MCF 10A (cell line): Measurements from ENCODE around the gene AKNA. TPM values are rescaled to one million over a fixed set of nuclear protein-coding genes. Genes with fewer than 3 reads are reported as not detected.

Experiments
- BruUV-seq: library from RNA; stranded (reverse); fragments of 400-500 nt; replicated peaks from 2 replicates; lab custom pipeline; 2021; lab: Mats Ljungman, UMichigan
- CTCF ChIA-PET: fragments of 300-600 bp; sonication (Branson Sonifier 250); formaldehyde crosslinking; extraction: SDS; loops from one replicate; lab custom pipeline; 2021; ENCODE audit warnings: antibody characterized with exemption, inconsistent platforms; lab: Yijun Ruan, JAX
- POLR2A ChIA-PET: fragments of 300-600, 350-650 bp; sonication (Branson Sonifier 250); formaldehyde crosslinking; extraction: SDS; loops from one replicate; lab custom pipeline; 2020; ENCODE audit warnings: antibody characterized with exemption, inconsistent platforms; lab: Yijun Ruan, JAX
- DNase-seq: peaks from one replicate; pipeline ENCODE4 v3.0.0-alpha.2; 2018; ENCODE audit not compliant: unreplicated experiment
- H3K27ac Mint-ChIP-seq: one replicate; pipeline ENCODE4 v1.8.0; 2022; ENCODE audit warnings: mild to moderate bottlenecking, low read depth, mixed read lengths; ENCODE audit not compliant: unreplicated experiment
- H3K27me3 Mint-ChIP-seq: one replicate; pipeline ENCODE4 v1.8.0; 2022; ENCODE audit warnings: mixed read lengths; ENCODE audit not compliant: insufficient read depth, unreplicated experiment
- H3K36me3 Mint-ChIP-seq: one replicate; pipeline ENCODE4 v1.8.0; 2022; ENCODE audit warnings: mild to moderate bottlenecking, moderate library complexity, mixed read lengths; ENCODE audit not compliant: insufficient read depth, unreplicated experiment
- H3K4me1 Mint-ChIP-seq: one replicate; pipeline ENCODE4 v1.8.0; 2022; ENCODE audit warnings: mixed read lengths; ENCODE audit not compliant: insufficient read depth, unreplicated experiment
- H3K4me3 Mint-ChIP-seq: one replicate; pipeline ENCODE4 v1.8.0; 2022; ENCODE audit warnings: mild to moderate bottlenecking, moderate library complexity, mixed read lengths; ENCODE audit not compliant: unreplicated experiment
- H3K9me3 Mint-ChIP-seq: one replicate; pipeline ENCODE4 v1.8.0; 2022; ENCODE audit warnings: mixed read lengths; ENCODE audit not compliant: unreplicated experiment
- intact Hi-C: fragments of 100-400 bp; cut with micrococcal nuclease; formaldehyde crosslinking; loops from 2 replicates; pipeline ENCODE4 v1.14.1; 2022
- total RNA-seq: library from RNA; stranded (reverse); gene quantifications from 2 replicates; pipeline ENCODE4 v1.2.3, GENCODE V29; 2022
- TF ChIP-seq, protein P1 (sequence below): fragments of 200-600 bp; IDR thresholded peaks from one replicate; pipeline ENCODE4 v1.8.0; 2022; ENCODE audit warnings: antibody characterized with exemption, mild to moderate bottlenecking; ENCODE audit not compliant: unreplicated experiment

Gene AKNA
- total RNA-seq, 1 experiment from 2014 or later: 10.9 TPM

DNA sequence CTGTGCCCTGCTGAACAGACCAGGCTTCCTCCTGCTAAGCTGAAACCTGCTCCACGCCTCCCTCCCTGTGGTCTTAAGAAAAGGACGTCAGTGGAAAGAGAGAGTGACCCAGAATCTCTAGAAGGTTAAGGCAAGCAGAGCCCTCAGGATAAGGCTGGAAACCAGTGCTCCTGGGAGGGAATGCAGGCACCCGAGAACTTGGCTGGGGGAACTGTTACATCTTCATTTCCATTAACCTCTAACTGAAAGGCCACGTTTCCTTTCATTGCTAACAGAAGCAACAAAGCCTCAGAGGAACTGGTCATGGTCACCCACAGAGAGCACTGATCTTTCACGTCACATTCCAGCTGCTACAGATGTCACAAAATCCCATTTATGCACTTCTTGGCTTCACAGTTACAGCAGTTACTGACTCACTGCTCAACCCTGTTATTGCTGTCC, 26.1 kb upstream of the AKNA start:
- DNase-seq: no peak
- CTCF ChIA-PET: interaction anchor here (2.0 to 3.1 kb wide), 2 partner anchors 8 to 20 kb away, joined by 7 to 24 read pairs; no protein-coding TSS in a partner anchor
- H3K4me1 Mint-ChIP-seq: peaks cover 6% of the 10 kb centered on the region
- peaks cover 7% of the 10 kb centered on the region for H3K36me3 Mint-ChIP-seq
- H3K9me3 Mint-ChIP-seq: no peaks in the 10 kb centered on the region
- POLR2A ChIA-PET: interaction anchor here (1.2 kb wide), 1 partner anchor 8 kb away, joined by 3 read pairs; no protein-coding TSS in a partner anchor
- no peak overlapping the region for H3K4me3 Mint-ChIP-seq
- intact Hi-C loops: no loop called here
- TF ChIP-seq, protein P1, sequence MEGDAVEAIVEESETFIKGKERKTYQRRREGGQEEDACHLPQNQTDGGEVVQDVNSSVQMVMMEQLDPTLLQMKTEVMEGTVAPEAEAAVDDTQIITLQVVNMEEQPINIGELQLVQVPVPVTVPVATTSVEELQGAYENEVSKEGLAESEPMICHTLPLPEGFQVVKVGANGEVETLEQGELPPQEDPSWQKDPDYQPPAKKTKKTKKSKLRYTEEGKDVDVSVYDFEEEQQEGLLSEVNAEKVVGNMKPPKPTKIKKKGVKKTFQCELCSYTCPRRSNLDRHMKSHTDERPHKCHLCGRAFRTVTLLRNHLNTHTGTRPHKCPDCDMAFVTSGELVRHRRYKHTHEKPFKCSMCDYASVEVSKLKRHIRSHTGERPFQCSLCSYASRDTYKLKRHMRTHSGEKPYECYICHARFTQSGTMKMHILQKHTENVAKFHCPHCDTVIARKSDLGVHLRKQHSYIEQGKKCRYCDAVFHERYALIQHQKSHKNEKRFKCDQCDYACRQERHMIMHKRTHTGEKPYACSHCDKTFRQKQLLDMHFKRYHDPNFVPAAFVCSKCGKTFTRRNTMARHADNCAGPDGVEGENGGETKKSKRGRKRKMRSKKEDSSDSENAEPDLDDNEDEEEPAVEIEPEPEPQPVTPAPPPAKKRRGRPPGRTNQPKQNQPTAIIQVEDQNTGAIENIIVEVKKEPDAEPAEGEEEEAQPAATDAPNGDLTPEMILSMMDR: no peak
- BruUV-seq: no TSS peak
- no peak overlapping the region for H3K27ac Mint-ChIP-seq
- no peaks in the 10 kb centered on the region for H3K27me3 Mint-ChIP-seq

DNA sequence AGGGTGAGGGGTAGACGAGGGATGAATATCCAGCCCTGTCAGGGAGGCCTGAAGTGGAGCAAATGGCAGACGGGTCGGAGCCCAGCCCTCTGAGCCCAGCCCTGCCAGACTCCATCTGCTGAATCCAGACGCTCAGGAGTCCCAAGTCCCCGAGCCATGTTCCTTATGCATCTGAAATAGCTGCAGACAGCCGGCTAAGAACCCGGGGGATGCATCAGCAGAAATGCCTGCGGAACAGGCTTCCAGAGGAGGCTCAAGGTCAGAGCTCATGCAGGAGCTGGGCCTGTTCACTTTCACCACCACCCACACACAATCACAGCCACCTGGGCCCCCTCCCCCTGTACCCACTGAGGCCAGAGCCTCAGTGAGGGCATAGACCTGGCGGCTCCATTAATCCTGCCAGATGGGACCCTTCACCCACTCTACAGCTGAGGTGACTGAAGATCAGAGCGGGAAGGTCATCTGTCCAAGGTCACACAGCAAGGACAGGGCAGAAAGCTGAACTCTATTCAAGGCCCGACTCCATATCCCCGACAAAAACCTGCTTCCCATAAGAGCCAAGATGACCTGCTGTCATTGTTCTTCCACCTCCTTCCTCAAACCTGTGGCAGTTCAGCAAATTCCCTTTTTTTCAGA, 24.4 kb upstream of the AKNA start:
- Mint-ChIP-seq H3K27ac (no peak overlapping the region), H3K27me3 (no peaks in the 10 kb centered on the region), H3K36me3 (peaks cover 7% of the 10 kb centered on the region), H3K4me3 (no peak overlapping the region), H3K9me3 (no peaks in the 10 kb centered on the region), H3K4me1 (peaks cover 6% of the 10 kb centered on the region)
- BruUV-seq: no TSS peak
- TF ChIP-seq, protein P1: no peak
- intact Hi-C loops: no loop called here
- POLR2A ChIA-PET: no interaction called here
- DNase-seq: no peak
- CTCF ChIA-PET: interaction anchor here (1.7 kb wide), 1 partner anchor 22 kb away, joined by 6 read pairs; no protein-coding TSS in a partner anchor

GRCh38 chr9:114411452-114411851, 23.7 kb upstream of the AKNA start:
- no peak overlapping the region for H3K4me3 Mint-ChIP-seq
- H3K36me3 Mint-ChIP-seq: peaks cover 7% of the 10 kb centered on the region
- TF ChIP-seq, protein P1: no peak
- H3K27me3 Mint-ChIP-seq: no peaks in the 10 kb centered on the region
- CTCF ChIA-PET: interaction anchor here (1.5 to 1.7 kb wide), 2 partner anchors 23 to 250 kb away, joined by 6 read pairs; no protein-coding TSS in a partner anchor
- POLR2A ChIA-PET: no interaction called here
- no peak overlapping the region for H3K27ac Mint-ChIP-seq
- DNase-seq: no peak
- intact Hi-C loops: no loop called here
- BruUV-seq: no TSS peak
- H3K4me1 Mint-ChIP-seq: peaks cover 6% of the 10 kb centered on the region
- no peaks in the 10 kb centered on the region for H3K9me3 Mint-ChIP-seq

- Mint-ChIP-seq H3K36me3 (peaks cover 7% of the 10 kb centered on the region), H3K4me3 (no peak overlapping the region), H3K4me1 (peaks cover 6% of the 10 kb centered on the region), H3K9me3 (no peaks in the 10 kb centered on the region), H3K27ac (no peak overlapping the region), H3K27me3 (no peaks in the 10 kb centered on the region)
- BruUV-seq: no TSS peak
- intact Hi-C loops: no loop called here
- no peak for DNase-seq
- ChIA-PET POLR2A (no interaction called here), CTCF (interaction anchor here (0.6 to 1.5 kb wide), 2 partner anchors 126 to 251 kb away, joined by 3 to 6 read pairs; no protein-coding TSS in a partner anchor)
- TF ChIP-seq, protein P1: no peak
Measured at GRCh38 chr9:114410910-114411309, 23.1 kb upstream of the AKNA start.
